SK-N-SH (cell line): ENCODE data around the gene CD83. TPM values are rescaled to one million over a fixed set of nuclear protein-coding genes. Genes with fewer than 3 reads are reported as not detected.

Experiments
- CTCF ChIA-PET: fragments of 300-600, 350-600 bp; formaldehyde crosslinking; extraction: SDS; loops from one replicate; lab custom pipeline; 2021; lab: Yijun Ruan, JAX
- POLR2A ChIA-PET: fragments of 350-600 bp; sonication (Branson Sonifier 250); formaldehyde crosslinking; extraction: SDS; loops from one replicate; lab custom pipeline; 2020; ENCODE audit warnings: antibody characterized with exemption, inconsistent platforms; lab: Yijun Ruan, JAX
- DNase-seq: peaks from one replicate; pipeline ENCODE4 v3.0.0; 2012
- H2AFZ ChIP-seq: fragments of 200-600 bp; sonication (generic); 2 replicates; pipeline ENCODE4 v1.8.1; 2016; ENCODE audit warnings: antibody characterized with exemption, mild to moderate bottlenecking, low read depth
- H3F3A ChIP-seq: fragments of 200-600 bp; sonication (generic); replicated peaks from 2 replicates; pipeline ENCODE3; 2016; ENCODE audit warnings: antibody characterized with exemption, mild to moderate bottlenecking; ENCODE audit not compliant: insufficient read depth
- H3K27ac ChIP-seq, 2 experiments: fragments of 200-500 bp in 1 of 2; fragments of 200-600 bp in 1 of 2; sonication (Bioruptor generic) in 1 of 2; sonication (generic), shearing (Covaris generic) in 1 of 2; 2 replicates each; pipeline versions ENCODE4 v1.5.1 to v1.6.1; 2014 to 2016; ENCODE audit warnings: low read depth in 2 of 2, inconsistent platforms in 1 of 2, low read length in 1 of 2, mild to moderate bottlenecking in 1 of 2, mixed read lengths in 1 of 2
- H3K27me3 ChIP-seq: fragments of 200-600 bp; sonication (generic), shearing (Covaris generic); 2 replicates; pipeline ENCODE4 v1.6.1; 2016; ENCODE audit warnings: mixed run types; ENCODE audit not compliant: insufficient read depth
- H3K36me3 ChIP-seq, 2 experiments: fragments of 200-500 bp in 1 of 2; fragments of 200-600 bp in 1 of 2; sonication (Bioruptor generic) in 1 of 2; sonication (generic) in 1 of 2; replicated peaks in 1 of 2; 2 replicates each; pipeline versions ENCODE3 to v1.5.1; 2014 to 2016; ENCODE audit warnings: low read length in 1 of 2, mild to moderate bottlenecking in 1 of 2; ENCODE audit not compliant: insufficient read depth in 2 of 2, control insufficient read depth in 1 of 2
- H3K4me1 ChIP-seq, 2 experiments: fragments of 200-500 bp in 1 of 2; fragments of 200-600 bp in 1 of 2; sonication (Bioruptor generic) in 1 of 2; sonication (generic), shearing (Covaris generic) in 1 of 2; 2 replicates each; pipeline versions ENCODE4 v1.5.1 to v1.6.1; 2014 to 2016; ENCODE audit warnings: low read depth in 1 of 2, low read length in 1 of 2, mixed run types in 1 of 2; ENCODE audit not compliant: insufficient read depth in 2 of 2, control insufficient read depth in 1 of 2
- H3K4me2 ChIP-seq: fragments of 200-600 bp; sonication (generic), shearing (Covaris generic); 2 replicates; pipeline ENCODE4 v1.6.1; 2017; ENCODE audit warnings: mixed run types
- H3K4me3 ChIP-seq, 2 experiments: fragments of 200-500 bp in 1 of 2; fragments of 200-600 bp in 1 of 2; sonication (Bioruptor generic) in 1 of 2; sonication (generic), shearing (Covaris generic) in 1 of 2; 2 replicates each; pipeline versions ENCODE4 v1.5.1 to v1.8.1; 2014 to 2016; ENCODE audit warnings: low read depth in 2 of 2, inconsistent platforms in 1 of 2, low read length in 1 of 2, mild to moderate bottlenecking in 1 of 2, mixed read lengths in 1 of 2, moderate library complexity in 1 of 2
- H3K79me2 ChIP-seq: fragments of 200-600 bp; sonication (generic); 2 replicates; pipeline ENCODE4 v1.8.1; 2017; ENCODE audit warnings: mild to moderate bottlenecking; ENCODE audit not compliant: insufficient read depth
- H3K9ac ChIP-seq: fragments of 200-600 bp; sonication (generic); 2 replicates; pipeline ENCODE4 v1.6.1; 2017; ENCODE audit warnings: mixed run types
- H3K9me2 ChIP-seq: fragments of 200-600 bp; sonication (generic); 2 replicates; pipeline ENCODE4 v1.6.1; 2017; ENCODE audit warnings: mixed run types
- H3K9me3 ChIP-seq: fragments of 200-600 bp; sonication (generic); 2 replicates; pipeline ENCODE4 v1.6.1; 2017; ENCODE audit warnings: mixed run types, mild to moderate bottlenecking, moderate library complexity
- H4K20me1 ChIP-seq: fragments of 200-600 bp; sonication (generic); 2 replicates; pipeline ENCODE4 v1.6.1; 2017; ENCODE audit warnings: mild to moderate bottlenecking, mixed run types; ENCODE audit not compliant: insufficient read depth
- CHD2 ChIP-seq: fragments of 150-350 bp; IDR thresholded peaks from 2 replicates; pipeline ENCODE4 v1.6.1; 2018; ENCODE audit warnings: low read length; ENCODE audit not compliant: partially characterized antibody
- EP300 ChIP-seq, 2 experiments: IDR thresholded peaks; 2 replicates each; pipeline versions ENCODE4 v1.4.0 to v1.6.1; 2012; ENCODE audit warnings: borderline replicate concordance in 1 of 2, low read depth in 1 of 2, low read length in 1 of 2
- EZH2phosphoT487 ChIP-seq: fragments of 200-600 bp; sonication (generic); IDR thresholded peaks from 2 replicates; pipeline ENCODE4 v1.6.1; 2017; ENCODE audit warnings: low read depth, mixed run types, mild to moderate bottlenecking, antibody characterized with exemption, moderate library complexity, borderline replicate concordance
- FOXJ3 ChIP-seq: sonication (generic); formaldehyde crosslinking; IDR thresholded peaks from 2 replicates; pipeline ENCODE4 v1.5.1; 2020; ENCODE audit warnings: mild to moderate bottlenecking, missing genetic modification reagents
- FOXM1 ChIP-seq: IDR thresholded peaks from 2 replicates; pipeline ENCODE4 v1.4.0; 2012; ENCODE audit warnings: low read depth, mild to moderate bottlenecking
- GABPA ChIP-seq: IDR thresholded peaks from 2 replicates; pipeline ENCODE4 v1.4.0; 2012; ENCODE audit warnings: low read depth, mild to moderate bottlenecking
- NFIC ChIP-seq: IDR thresholded peaks from 2 replicates; pipeline ENCODE4 v1.4.0; 2012; ENCODE audit warnings: borderline replicate concordance
- POLR2AphosphoS5 ChIP-seq: IDR thresholded peaks from 2 replicates; pipeline ENCODE4 v1.6.1; 2012; ENCODE audit warnings: low read depth, low read length
- RAD21 ChIP-seq: IDR thresholded peaks from 2 replicates; pipeline ENCODE4 v1.6.1; 2012; ENCODE audit warnings: mild to moderate bottlenecking, low read length
- RFX5 ChIP-seq: IDR thresholded peaks from 2 replicates; pipeline ENCODE4 v1.6.1; 2012; ENCODE audit warnings: mild to moderate bottlenecking, improper control_type of control experiment, low read length
- RXRA ChIP-seq: IDR thresholded peaks from 2 replicates; pipeline ENCODE4 v1.4.0; 2012; ENCODE audit warnings: low read depth, mild to moderate bottlenecking, borderline replicate concordance
- SIN3A ChIP-seq: IDR thresholded peaks from 2 replicates; pipeline ENCODE4 v1.6.1; 2012; ENCODE audit warnings: low read depth, mild to moderate bottlenecking, low read length, moderate library complexity, borderline replicate concordance
- SMC3 ChIP-seq: IDR thresholded peaks from 2 replicates; pipeline ENCODE4 v1.6.1; 2012; ENCODE audit warnings: low read depth, low read length, improper control_type of control experiment
- TAF1 ChIP-seq: IDR thresholded peaks from 2 replicates; pipeline ENCODE4 v1.6.1; 2012; ENCODE audit warnings: low read depth, mild to moderate bottlenecking, low read length, moderate library complexity, borderline replicate concordance
- YY1 ChIP-seq: IDR thresholded peaks from 2 replicates; pipeline ENCODE4 v1.4.0; 2012; ENCODE audit warnings: low read depth, mild to moderate bottlenecking
- WGBS: methylation state at CpG from one replicate; pipeline ENCODE4 v1.1.6; 2017; ENCODE audit warnings: low lambda C conversion rate; 5-methylcytosine and 5-hydroxymethylcytosine counted together
- polyA plus RNA-seq, 3 experiments: library from polyadenylated mRNA; depleted of rRNA; stranded (reverse); fragments of >200 nt; gene quantifications; 2 replicates each; pipeline ENCODE4 v1.2.3, GENCODE V29; 2012
- TF ChIP-seq, protein P1 (sequence below): IDR thresholded peaks from 2 replicates; pipeline ENCODE4; 2012
- TF ChIP-seq, protein P2 (sequence below): IDR thresholded peaks from 2 replicates; pipeline ENCODE4 v1.4.0; 2012; ENCODE audit warnings: low read depth
- TF ChIP-seq, protein P3 (sequence below): fragments of 150-350 bp; IDR thresholded peaks from 2 replicates; pipeline ENCODE4 v1.6.1; 2017; ENCODE audit warnings: antibody characterized with exemption, low read length, low read depth, borderline replicate concordance
- TF ChIP-seq, protein P4 (sequence below): fragments of 150-350 bp; IDR thresholded peaks from 2 replicates; pipeline ENCODE4 v1.6.1; 2016; ENCODE audit warnings: mild to moderate bottlenecking, low read depth, low read length
- TF ChIP-seq, protein P5 (sequence below): IDR thresholded peaks from 2 replicates; pipeline ENCODE4 v1.4.0; 2012; ENCODE audit warnings: low read depth, borderline replicate concordance

Gene CD83
- polyA plus RNA-seq, 1 of the 3 experiments (the other 2 are of a cell fraction): 2.0 TPM

DNA sequence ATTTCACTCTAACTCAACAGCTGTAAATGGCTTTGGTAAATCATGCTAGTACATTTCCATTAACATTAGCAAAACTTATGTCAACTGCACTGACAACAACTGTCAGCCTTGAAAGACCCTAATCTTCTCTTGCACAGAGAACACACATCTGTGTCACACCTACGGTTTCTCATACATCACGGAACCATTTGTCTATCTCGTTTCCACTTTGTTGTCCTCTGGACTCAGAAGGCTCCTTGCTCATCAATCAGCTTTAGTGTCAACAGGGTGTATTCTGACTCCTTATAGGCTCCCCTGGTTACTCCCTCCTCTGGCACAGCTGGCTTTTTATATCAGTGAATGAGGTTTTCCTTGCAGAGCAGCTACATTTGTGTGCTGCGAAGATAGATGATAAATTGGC lies 49.3 kb downstream of the CD83 start:
- Histone ChIP-seq H4K20me1 (no peaks in the 10 kb centered on the region), H2AFZ (no peak overlapping the region), H3K4me3 (no peak overlapping the region), H3K9me3 (peaks cover 8% of the 10 kb centered on the region; the same call in 1 of the 2 replicates), H3K36me3 (peaks cover 0 to 8% of the 10 kb centered on the region in 2 experiments), H3K79me2 (no peaks in the 10 kb centered on the region), H3K27ac (no peak overlapping the region), H3K27me3 (no peaks in the 10 kb centered on the region), H3F3A (no peaks in the 10 kb centered on the region), H3K4me2 (no peak overlapping the region), H3K4me1 (no peaks in the 10 kb centered on the region; a peak in 1 of 4 replicates), H3K9me2 (no peaks in the 10 kb centered on the region), H3K9ac (no peak overlapping the region)
- 52% methylated on average over 4 of the region's 4 CpGs for WGBS
- no peak for DNase-seq
- ChIA-PET CTCF (interaction anchor here (1.2 kb wide), 1 partner anchor 100 kb away, joined by 3 read pairs; no protein-coding TSS in a partner anchor), POLR2A (no interaction called here)
- TF ChIP-seq, protein P1, sequence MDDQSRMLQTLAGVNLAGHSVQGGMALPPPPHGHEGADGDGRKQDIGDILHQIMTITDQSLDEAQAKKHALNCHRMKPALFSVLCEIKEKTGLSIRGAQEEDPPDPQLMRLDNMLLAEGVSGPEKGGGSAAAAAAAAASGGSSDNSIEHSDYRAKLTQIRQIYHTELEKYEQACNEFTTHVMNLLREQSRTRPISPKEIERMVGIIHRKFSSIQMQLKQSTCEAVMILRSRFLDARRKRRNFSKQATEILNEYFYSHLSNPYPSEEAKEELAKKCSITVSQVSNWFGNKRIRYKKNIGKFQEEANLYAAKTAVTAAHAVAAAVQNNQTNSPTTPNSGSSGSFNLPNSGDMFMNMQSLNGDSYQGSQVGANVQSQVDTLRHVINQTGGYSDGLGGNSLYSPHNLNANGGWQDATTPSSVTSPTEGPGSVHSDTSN: no peak
- no peak for TF ChIP-seq RFX5
- TF ChIP-seq RAD21: no peak
- TF ChIP-seq SIN3A: no peak
- no peak for TF ChIP-seq CHD2
- TF ChIP-seq TAF1: no peak
- TF ChIP-seq, protein P2, sequence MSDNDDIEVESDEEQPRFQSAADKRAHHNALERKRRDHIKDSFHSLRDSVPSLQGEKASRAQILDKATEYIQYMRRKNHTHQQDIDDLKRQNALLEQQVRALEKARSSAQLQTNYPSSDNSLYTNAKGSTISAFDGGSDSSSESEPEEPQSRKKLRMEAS: no peak
- no peak for TF ChIP-seq NFIC
- no peak for TF ChIP-seq FOXJ3 (CRISPR knock-in tag)
- no peak for TF ChIP-seq YY1
- TF ChIP-seq EZH2phosphoT487: no peak
- TF ChIP-seq, protein P3, sequence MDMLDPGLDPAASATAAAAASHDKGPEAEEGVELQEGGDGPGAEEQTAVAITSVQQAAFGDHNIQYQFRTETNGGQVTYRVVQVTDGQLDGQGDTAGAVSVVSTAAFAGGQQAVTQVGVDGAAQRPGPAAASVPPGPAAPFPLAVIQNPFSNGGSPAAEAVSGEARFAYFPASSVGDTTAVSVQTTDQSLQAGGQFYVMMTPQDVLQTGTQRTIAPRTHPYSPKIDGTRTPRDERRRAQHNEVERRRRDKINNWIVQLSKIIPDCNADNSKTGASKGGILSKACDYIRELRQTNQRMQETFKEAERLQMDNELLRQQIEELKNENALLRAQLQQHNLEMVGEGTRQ: no peak
- TF ChIP-seq RXRA: no peak
- TF ChIP-seq POLR2AphosphoS5: no peak
- TF ChIP-seq FOXM1: no peak
- no peak for TF ChIP-seq SMC3
- no peak for TF ChIP-seq GABPA
- TF ChIP-seq, protein P4, sequence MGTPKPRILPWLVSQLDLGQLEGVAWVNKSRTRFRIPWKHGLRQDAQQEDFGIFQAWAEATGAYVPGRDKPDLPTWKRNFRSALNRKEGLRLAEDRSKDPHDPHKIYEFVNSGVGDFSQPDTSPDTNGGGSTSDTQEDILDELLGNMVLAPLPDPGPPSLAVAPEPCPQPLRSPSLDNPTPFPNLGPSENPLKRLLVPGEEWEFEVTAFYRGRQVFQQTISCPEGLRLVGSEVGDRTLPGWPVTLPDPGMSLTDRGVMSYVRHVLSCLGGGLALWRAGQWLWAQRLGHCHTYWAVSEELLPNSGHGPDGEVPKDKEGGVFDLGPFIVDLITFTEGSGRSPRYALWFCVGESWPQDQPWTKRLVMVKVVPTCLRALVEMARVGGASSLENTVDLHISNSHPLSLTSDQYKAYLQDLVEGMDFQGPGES: no peak
- no peak for TF ChIP-seq EP300 (IDR thresholded peaks at IDR 0.05; ENCODE audit: borderline replicate concordance in 1 of 2, low read depth in 1 of 2, low read length in 1 of 2)
- TF ChIP-seq, protein P5, sequence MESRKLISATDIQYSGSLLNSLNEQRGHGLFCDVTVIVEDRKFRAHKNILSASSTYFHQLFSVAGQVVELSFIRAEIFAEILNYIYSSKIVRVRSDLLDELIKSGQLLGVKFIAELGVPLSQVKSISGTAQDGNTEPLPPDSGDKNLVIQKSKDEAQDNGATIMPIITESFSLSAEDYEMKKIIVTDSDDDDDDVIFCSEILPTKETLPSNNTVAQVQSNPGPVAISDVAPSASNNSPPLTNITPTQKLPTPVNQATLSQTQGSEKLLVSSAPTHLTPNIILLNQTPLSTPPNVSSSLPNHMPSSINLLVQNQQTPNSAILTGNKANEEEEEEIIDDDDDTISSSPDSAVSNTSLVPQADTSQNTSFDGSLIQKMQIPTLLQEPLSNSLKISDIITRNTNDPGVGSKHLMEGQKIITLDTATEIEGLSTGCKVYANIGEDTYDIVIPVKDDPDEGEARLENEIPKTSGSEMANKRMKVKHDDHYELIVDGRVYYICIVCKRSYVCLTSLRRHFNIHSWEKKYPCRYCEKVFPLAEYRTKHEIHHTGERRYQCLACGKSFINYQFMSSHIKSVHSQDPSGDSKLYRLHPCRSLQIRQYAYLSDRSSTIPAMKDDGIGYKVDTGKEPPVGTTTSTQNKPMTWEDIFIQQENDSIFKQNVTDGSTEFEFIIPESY: no peak
